Choroid plexus epithelial cell (primary cell): ENCODE data around the gene CDH4.

Experiments used
- DNase-seq: peaks from one replicate; pipeline ENCODE4 v3.0.0-alpha.2; 2010; ENCODE audit warnings: low read depth
- H3K4me3 ChIP-seq: 2 replicates; pipeline ENCODE4 v1.5.1; 2011; ENCODE audit warnings: low read depth, mild to moderate bottlenecking, control low read depth, low read length, moderate library complexity
- TF ChIP-seq, protein P1 (sequence below): conservative IDR thresholded peaks from 2 replicates; pipeline ENCODE4 v1.5.1; 2011; ENCODE audit warnings: low read depth, mild to moderate bottlenecking, control low read depth, inconsistent platforms, low read length, moderate library complexity

The CDH4 gene

DNA sequence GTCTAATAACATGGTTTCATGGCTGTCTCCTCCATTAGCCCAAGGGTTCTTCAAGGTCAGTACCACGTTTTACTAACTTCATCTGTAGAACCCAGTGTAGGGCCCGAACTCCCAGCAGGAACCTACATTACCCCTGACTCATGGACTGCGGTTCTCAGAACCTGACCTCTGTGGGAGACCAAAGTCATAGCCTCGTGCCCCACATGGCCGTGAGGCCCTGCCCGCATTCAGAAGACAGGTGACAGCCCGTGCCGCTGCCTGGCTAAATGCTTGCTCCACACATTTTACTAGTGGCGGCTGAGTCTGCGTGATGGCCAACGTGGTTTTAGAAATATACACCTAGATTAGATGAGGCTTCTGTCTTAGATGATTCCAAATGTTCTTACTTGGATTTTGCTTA is 94.9 kb downstream of the CDH4 start:
- no peak overlapping the region for H3K4me3 ChIP-seq
- DNase-seq, result no peak
- TF ChIP-seq, protein P1, sequence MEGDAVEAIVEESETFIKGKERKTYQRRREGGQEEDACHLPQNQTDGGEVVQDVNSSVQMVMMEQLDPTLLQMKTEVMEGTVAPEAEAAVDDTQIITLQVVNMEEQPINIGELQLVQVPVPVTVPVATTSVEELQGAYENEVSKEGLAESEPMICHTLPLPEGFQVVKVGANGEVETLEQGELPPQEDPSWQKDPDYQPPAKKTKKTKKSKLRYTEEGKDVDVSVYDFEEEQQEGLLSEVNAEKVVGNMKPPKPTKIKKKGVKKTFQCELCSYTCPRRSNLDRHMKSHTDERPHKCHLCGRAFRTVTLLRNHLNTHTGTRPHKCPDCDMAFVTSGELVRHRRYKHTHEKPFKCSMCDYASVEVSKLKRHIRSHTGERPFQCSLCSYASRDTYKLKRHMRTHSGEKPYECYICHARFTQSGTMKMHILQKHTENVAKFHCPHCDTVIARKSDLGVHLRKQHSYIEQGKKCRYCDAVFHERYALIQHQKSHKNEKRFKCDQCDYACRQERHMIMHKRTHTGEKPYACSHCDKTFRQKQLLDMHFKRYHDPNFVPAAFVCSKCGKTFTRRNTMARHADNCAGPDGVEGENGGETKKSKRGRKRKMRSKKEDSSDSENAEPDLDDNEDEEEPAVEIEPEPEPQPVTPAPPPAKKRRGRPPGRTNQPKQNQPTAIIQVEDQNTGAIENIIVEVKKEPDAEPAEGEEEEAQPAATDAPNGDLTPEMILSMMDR, result no peak

DNA sequence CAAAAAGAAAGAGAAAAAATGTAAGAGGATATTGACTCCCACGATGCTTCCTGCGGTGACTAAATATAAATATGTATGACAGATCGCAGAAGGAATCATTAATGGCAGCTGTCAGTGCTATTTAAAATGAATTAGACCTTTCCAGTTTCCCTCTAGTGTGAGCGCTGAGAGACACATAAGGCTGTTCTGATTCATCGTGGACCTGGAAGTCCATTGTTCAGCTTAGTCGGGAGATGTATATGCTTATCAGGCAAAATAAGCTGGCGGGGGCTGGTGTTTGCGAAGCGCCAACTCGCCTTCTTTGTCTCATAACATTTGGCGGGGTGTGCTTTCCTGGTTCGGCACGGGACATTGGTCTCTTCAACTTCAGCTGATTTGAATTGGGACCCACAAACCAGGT is 95.4 kb downstream of the CDH4 start:
- TF ChIP-seq, protein P1, result no peak
- DNase-seq, result no peak
- H3K4me3 ChIP-seq, result no peak overlapping the region

DNA sequence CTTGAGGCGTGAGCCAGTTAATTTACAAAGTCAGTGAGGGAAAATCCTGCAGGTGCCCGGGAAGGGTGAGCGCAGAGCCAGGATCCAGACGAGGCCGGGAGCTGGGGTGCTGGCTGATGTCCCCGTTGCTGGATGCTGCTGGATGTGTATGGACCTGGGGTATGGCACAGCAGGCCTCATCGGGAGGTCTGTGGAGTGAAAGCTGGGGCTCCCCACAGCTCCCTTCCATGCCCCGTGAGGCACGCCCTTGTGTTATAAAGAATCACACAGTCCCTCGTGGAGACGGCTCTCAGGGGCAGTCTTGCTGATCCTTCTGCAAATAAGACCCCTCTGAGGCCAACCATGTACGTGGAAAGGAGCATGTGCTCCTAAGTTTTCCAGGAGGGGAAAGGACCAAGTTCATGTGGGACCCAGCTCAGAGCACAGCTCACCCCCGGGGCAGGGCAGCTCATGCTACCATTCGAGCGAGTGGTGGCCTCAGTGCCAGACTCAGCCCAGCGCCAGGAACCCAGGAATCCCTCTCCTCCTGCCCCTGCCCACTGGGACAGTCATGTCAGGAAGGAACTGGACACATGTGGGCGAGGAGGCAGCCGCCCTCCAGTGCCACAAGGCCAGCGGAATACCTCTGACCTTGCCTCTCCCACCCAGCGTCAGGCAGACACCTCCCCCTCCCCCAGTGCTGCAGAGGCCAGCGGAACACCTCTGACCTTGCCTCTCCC is 97.5 kb downstream of the CDH4 start:
- H3K4me3 ChIP-seq, result no peak overlapping the region
- TF ChIP-seq, protein P1, result no peak
- DNase-seq, result no peak

DNA sequence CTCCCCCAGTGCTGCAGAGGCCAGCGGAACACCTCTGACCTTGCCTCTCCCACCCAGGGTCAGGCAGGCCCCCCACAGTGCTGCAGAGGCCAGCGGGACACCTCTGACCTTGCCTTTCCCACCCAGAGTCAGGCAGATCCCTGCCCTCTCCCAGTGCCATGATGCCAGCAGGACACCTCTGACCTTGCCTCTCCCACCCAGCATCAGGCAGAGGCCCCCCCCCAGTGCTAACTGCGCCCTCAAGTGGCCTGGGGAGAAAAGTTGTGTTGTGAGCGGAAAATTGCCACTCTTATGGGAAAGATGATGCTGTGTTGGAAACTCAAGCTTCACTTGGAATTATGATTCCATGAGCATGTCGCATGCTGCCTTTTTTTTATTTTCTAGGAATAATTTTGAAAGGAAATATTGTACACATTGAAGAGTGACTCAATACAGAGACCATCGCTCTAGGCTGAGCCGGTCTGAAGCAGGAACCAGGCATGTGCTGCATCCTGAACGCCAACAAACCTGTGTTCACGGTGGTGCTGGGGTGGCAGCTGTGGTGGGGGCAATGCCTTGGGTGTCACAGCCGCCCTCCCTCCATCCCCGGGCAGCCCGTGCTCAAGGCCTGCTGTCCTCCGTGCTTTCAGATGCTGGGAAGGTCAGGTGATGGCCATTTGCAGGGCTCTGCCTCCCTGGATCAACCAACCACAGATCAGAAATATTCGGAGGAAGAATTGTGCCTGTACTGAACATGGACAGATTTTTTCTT is 98.6 kb downstream of the CDH4 start:
- no peak for DNase-seq
- TF ChIP-seq, protein P1, result peak; percentile 19
- H3K4me3 ChIP-seq, result no peak overlapping the region

DNA sequence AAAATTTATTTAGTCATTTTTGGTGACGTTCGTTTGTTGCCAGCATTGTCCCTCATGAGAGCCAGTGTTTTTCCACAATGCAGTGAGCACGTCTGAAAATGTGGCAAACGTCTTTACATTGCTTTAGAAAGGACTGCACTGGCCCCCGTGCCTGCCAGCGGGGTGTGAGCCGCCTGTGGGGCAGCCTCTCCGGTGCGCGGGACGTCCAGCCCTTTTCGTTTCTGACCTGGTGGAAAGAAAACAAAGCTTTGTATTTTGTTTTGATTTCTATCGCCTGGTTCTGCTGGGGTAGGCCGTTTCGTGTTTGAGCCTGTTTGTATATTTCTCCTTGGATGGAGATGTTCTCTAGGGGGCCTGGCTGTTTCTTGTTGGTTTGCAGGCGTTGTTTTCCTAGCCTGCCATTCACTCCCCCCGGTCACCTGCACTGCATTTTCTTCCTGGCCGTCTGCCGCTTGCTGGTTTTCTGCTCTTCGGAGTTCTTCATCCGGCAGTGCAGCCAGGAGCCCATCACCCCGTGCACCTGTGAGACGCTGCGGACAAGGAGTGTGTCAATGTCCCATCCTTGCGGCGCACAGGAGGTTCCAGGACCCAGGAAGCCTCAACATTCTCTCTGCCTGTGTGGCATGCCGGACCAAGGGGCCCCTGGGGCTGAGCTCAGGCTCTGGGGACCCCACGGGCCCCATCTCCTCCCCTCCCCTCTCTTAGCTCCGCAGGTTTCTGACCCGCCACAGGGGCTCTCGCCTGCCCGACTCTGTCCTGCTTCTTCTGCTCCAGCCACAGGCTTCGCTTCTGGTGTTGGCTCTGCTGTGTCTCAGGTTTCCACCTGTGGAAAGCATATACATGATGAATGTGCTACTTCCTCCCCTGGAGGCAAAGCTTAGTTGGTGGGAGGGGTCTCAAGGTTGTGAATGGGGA is 100.5 kb downstream of the CDH4 start:
- no peak for DNase-seq
- peak overlapping the region; percentile 11 for H3K4me3 ChIP-seq
- TF ChIP-seq, protein P1, result no peak

DNA sequence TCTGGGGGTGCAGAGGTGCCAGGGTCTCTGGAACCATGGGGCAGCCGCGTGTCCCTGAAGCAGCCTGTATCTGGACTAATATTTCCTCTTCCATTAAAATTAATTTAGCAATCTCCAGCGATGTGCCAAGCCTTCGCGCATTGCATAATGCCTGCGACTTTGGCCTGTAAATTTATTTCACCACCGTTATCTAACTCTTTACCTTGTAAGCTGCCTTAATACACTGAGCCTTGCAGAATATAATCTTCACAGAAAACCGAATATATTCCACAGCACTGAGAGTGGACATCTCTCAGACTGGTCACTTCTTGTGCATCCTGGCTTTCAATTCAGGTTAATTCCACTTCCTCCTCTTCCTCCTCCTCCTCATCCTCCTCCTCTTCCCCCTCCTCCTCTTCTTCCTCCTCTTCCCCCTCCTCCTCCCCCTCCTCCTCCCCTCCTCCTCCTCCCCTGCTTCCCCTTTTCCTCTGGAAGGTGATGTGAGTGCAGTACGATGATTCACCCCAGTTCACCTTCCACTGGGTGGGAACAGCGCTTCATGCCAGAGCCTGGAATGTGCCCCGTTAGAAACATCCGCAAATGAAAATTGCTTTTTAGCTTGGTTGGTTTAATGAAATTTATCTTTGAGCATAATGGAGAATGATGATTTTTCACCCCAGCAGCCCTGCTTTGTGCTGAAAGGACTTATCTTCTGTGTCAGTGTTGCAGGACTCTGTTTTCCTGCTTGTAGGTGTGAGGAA is 101.4 kb downstream of the CDH4 start:
- no peak for DNase-seq
- TF ChIP-seq, protein P1, result no peak
- H3K4me3 ChIP-seq, result no peak overlapping the region
